HepG2 (cell line): ENCODE results near the gene RLN2. TPM values are rescaled to one million over a fixed set of nuclear protein-coding genes. Genes with fewer than 3 reads are reported as not detected.
"Not testable (repeated sequence)": the region's sequence is repeated elsewhere in the genome, so short reads cannot be mapped to it uniquely, and the experiment has no call there.

Experiments used
- ATAC-seq: fragments of 200-7000 bp; cut with Tn5 transposase; 3 replicates; pipeline ENCODE4 v1.9.1; 2020; ENCODE audit warnings: mild to moderate bottlenecking, moderate library complexity
- BruUV-seq: library from RNA; stranded (reverse); fragments of 400-500 nt; replicated peaks from 2 replicates; lab custom pipeline; 2021; lab: Mats Ljungman, UMichigan
- CTCF ChIA-PET: fragments of 300-600 bp; formaldehyde crosslinking; extraction: SDS; loops from one replicate; lab custom pipeline; 2021; ENCODE audit warnings: low total read pairs, inconsistent platforms, low intra/inter-chr PET ratio; lab: Yijun Ruan, JAX
- POLR2A ChIA-PET: fragments of 350-600 bp; sonication (Branson Sonifier 250); formaldehyde crosslinking; loops from one replicate; lab custom pipeline; 2020; ENCODE audit warnings: antibody characterized with exemption, inconsistent platforms; lab: Yijun Ruan, JAX
- DNase-seq: peaks from one replicate; pipeline ENCODE4 v3.0.0-alpha.2; 2015; ENCODE audit warnings: low spot score
- FAIRE-seq: peaks from 3 replicates; lab custom pipeline; 2011; peaks lifted over from hg19 to GRCh38; lab: Jason Lieb, UNC
- H2AFZ ChIP-seq: one replicate; pipeline ENCODE4 v1.6.1; 2011; ENCODE audit warnings: low read length, inconsistent platforms
- H3K27ac ChIP-seq: fragments of 300-600 bp; 3 replicates; pipeline ENCODE4 v1.8.0; 2011; ENCODE audit warnings: mixed run types, mild to moderate bottlenecking, mixed read lengths, low read length, inconsistent platforms; ENCODE audit not compliant: insufficient read depth; ENCODE audit errors: extremely low read length
- H3K27me3 ChIP-seq, 2 experiments: fragments of 200-600 bp in 1 of 2; 2 replicates in 1 of 2; 3 replicates in 1 of 2; pipeline versions ENCODE4 v1.6.0 to v1.8.0; 2011; ENCODE audit warnings: low read length in 2 of 2, mild to moderate bottlenecking in 2 of 2, moderate library complexity in 2 of 2, inconsistent platforms in 1 of 2; ENCODE audit not compliant: insufficient read depth in 2 of 2, control insufficient read depth in 1 of 2
- H3K36me3 ChIP-seq, 2 experiments: fragments of 200-600 bp in 1 of 2; replicated peaks in 1 of 2; 2 replicates in 1 of 2; 3 replicates in 1 of 2; pipeline versions ENCODE4 v1.5.1 to v1.8.0; 2011; ENCODE audit warnings: low read length in 2 of 2, inconsistent platforms in 1 of 2; ENCODE audit not compliant: insufficient read depth in 2 of 2, control insufficient read depth in 1 of 2
- H3K4me1 ChIP-seq: 2 replicates; pipeline ENCODE4 v1.5.1; 2012; ENCODE audit warnings: low read length, inconsistent platforms; ENCODE audit not compliant: insufficient read depth
- H3K4me2 ChIP-seq: 2 replicates; pipeline ENCODE4 v1.6.0; 2011; ENCODE audit warnings: low read depth, low read length, inconsistent platforms
- H3K4me3 ChIP-seq, 3 experiments: fragments of 200-600 bp in 1 of 3; sonication (generic), shearing (Covaris generic) in 1 of 3; replicated peaks in 1 of 3; 2 replicates each; pipeline ENCODE4 v1.5.1; 2011 to 2016; ENCODE audit warnings: low read length in 3 of 3, inconsistent platforms in 2 of 3, low read depth in 2 of 3, mild to moderate bottlenecking in 2 of 3, control low read depth in 1 of 3, mixed read lengths in 1 of 3; ENCODE audit not compliant: insufficient read depth in 1 of 3
- H3K79me2 ChIP-seq: one replicate; pipeline ENCODE4 v1.6.1; 2011; ENCODE audit warnings: low read length, inconsistent platforms; ENCODE audit not compliant: insufficient read depth
- H3K9ac ChIP-seq: 2 replicates; pipeline ENCODE4 v1.6.0; 2011; ENCODE audit warnings: mild to moderate bottlenecking, low read depth, low read length, inconsistent platforms; ENCODE audit not compliant: insufficient read depth
- H3K9me3 ChIP-seq: 2 replicates; pipeline ENCODE4 v1.5.1; 2012; ENCODE audit warnings: mild to moderate bottlenecking, low read length
- H4K20me1 ChIP-seq: 2 replicates; pipeline ENCODE4 v1.6.0; 2011; ENCODE audit warnings: inconsistent platforms, mild to moderate bottlenecking, low read length, moderate library complexity; ENCODE audit not compliant: insufficient read depth
- CBX1 ChIP-seq: IDR thresholded peaks from one replicate; pipeline ENCODE4 v1.6.1; 2016; ENCODE audit warnings: antibody characterized with exemption, low read depth
- ELF4 ChIP-seq: sonication (generic); formaldehyde crosslinking; IDR thresholded peaks from 2 replicates; pipeline ENCODE4 v1.5.0; 2020; ENCODE audit warnings: missing genetic modification reagents, mild to moderate bottlenecking, moderate library complexity, borderline replicate concordance
- FOXA3 ChIP-seq: IDR thresholded peaks from 2 replicates; pipeline ENCODE4 v1.6.1; 2016; ENCODE audit warnings: missing genetic modification reagents, missing compliant biosample characterization
- GATAD2A ChIP-seq: IDR thresholded peaks from 2 replicates; pipeline ENCODE4 v1.6.1; 2016
- KDM6A ChIP-seq: IDR thresholded peaks from 2 replicates; pipeline ENCODE4 v1.6.1; 2016; ENCODE audit warnings: low read depth
- LBX2 ChIP-seq: sonication (generic); formaldehyde crosslinking; IDR thresholded peaks from 2 replicates; pipeline ENCODE4 v1.5.0; 2020; ENCODE audit warnings: missing genetic modification reagents, mild to moderate bottlenecking, borderline replicate concordance
- PHF8 ChIP-seq: sonication (generic); formaldehyde crosslinking; IDR thresholded peaks from 2 replicates; pipeline ENCODE4 v1.5.0; 2020; ENCODE audit warnings: missing genetic modification reagents
- PTBP1 ChIP-seq: fragments of 200-400 bp; formaldehyde crosslinking; IDR thresholded peaks from 2 replicates; pipeline ENCODE4 v1.6.1; 2018; ENCODE audit warnings: low read length, low read depth; ENCODE audit not compliant: poor library complexity, severe bottlenecking
- RFX5 ChIP-seq: IDR thresholded peaks from 2 replicates; pipeline ENCODE4 v1.6.1; 2011; ENCODE audit warnings: low read depth, low read length, improper control_type of control experiment
- RFXANK ChIP-seq: IDR thresholded peaks from 2 replicates; pipeline ENCODE4 v1.6.1; 2016
- RNF219 ChIP-seq: sonication (generic); formaldehyde crosslinking; IDR thresholded peaks from 2 replicates; pipeline ENCODE4 v1.5.0; 2020; ENCODE audit warnings: mild to moderate bottlenecking, missing genetic modification reagents
- SMARCC2 ChIP-seq: fragments of 450-650 bp; IDR thresholded peaks from 2 replicates; pipeline ENCODE4 v1.6.1; 2017; ENCODE audit warnings: antibody characterized with exemption, mild to moderate bottlenecking
- TBL1XR1 ChIP-seq: fragments of 150-350 bp; IDR thresholded peaks from 2 replicates; pipeline ENCODE4 v1.6.1; 2014; ENCODE audit warnings: borderline replicate concordance, low read length; ENCODE audit not compliant: partially characterized antibody
- ZFP82 ChIP-seq: sonication (generic); formaldehyde crosslinking; IDR thresholded peaks from 2 replicates; pipeline ENCODE4 v1.5.1; 2020; ENCODE audit warnings: mild to moderate bottlenecking, missing genetic modification reagents, borderline replicate concordance
- ZNF205 ChIP-seq: IDR thresholded peaks from 2 replicates; pipeline ENCODE4 v1.6.1; 2018; ENCODE audit warnings: missing biosample characterization, missing genetic modification reagents
- ZNF33A ChIP-seq: sonication (generic); formaldehyde crosslinking; IDR thresholded peaks from 2 replicates; pipeline ENCODE4 v1.5.1; 2020; ENCODE audit warnings: missing genetic modification reagents, mild to moderate bottlenecking, moderate library complexity, borderline replicate concordance
- ZNF770 ChIP-seq: sonication (generic); formaldehyde crosslinking; IDR thresholded peaks from 2 replicates; pipeline ENCODE4 v1.5.0; 2020; ENCODE audit warnings: mild to moderate bottlenecking, missing genetic modification reagents
- WGBS: methylation state at CpG from one replicate; pipeline ENCODE4 v1.1.6; 2017; ENCODE audit warnings: low lambda C conversion rate; 5-methylcytosine and 5-hydroxymethylcytosine counted together
- in situ Hi-C: cut with HindIII; loops from 2 replicates; pipeline ENCODE4 v1.10.0; 2017; ENCODE audit warnings: low pct_unique_long_range_greater_than_20kb; ENCODE audit not compliant: extremely low pct_ligation_motif_present
- intact Hi-C: fragments of 100-400 bp; cut with micrococcal nuclease; formaldehyde crosslinking; loops from one replicate; pipeline ENCODE4 v1.10.0; 2022; ENCODE audit not compliant: unreplicated experiment
- polyA plus RNA-seq, 8 experiments: library from polyadenylated mRNA; depleted of rRNA in 3 of 8; stranded (reverse) in 7 of 8; unstranded in 1 of 8; fragments of >200 nt; fragmentation: Illumina TruSeq in 4 of 8; extraction: Trizol in 4 of 8; gene quantifications; 2 replicates each; pipeline versions ENCODE4 v1.2.1 to v1.2.3, GENCODE V29; 2011 to 2016; ENCODE audit warnings: low read depth in 4 of 8, missing spikeins in 1 of 8, mixed read lengths in 1 of 8; ENCODE audit not compliant: insufficient read depth in 1 of 8
- total RNA-seq, 5 experiments: library from RNA; depleted of rRNA; stranded (reverse); fragments of >200 nt; fragmentation: Illumina TruSeq; extraction: Trizol; gene quantifications; 2 replicates each; pipeline ENCODE4 v1.2.3, GENCODE V29; 2016; ENCODE audit warnings: low read depth in 1 of 5

The RLN2 gene
- total and polyA plus RNA-seq, 2 of the 13 experiments (the other 11 are each of a cell fraction or from before 2014, with no cell fraction given), result not detected

- H3K79me2 ChIP-seq, ATAC-seq, FAIRE-seq, H3K4me3 ChIP-seq, H3K4me2 ChIP-seq, POLR2A ChIA-PET, BruUV-seq, H2AFZ ChIP-seq, H3K36me3 ChIP-seq, H3K4me1 ChIP-seq, DNase-seq, H3K27ac ChIP-seq, CTCF ChIA-PET, H4K20me1 ChIP-seq, H3K9ac ChIP-seq, in situ Hi-C loops, H3K9me3 ChIP-seq, H3K27me3 ChIP-seq, intact Hi-C loops: not testable (repeated sequence)
- 0% methylated on average over 1 of the region's 1 CpG for WGBS
Measured at GRCh38 chr9:5321601-5322000, 17.1 kb upstream of the RLN2 start.

- no peak overlapping the region for H3K27ac ChIP-seq
- POLR2A ChIA-PET, result no interaction called here
- no peaks in the 10 kb centered on the region for H3K27me3 ChIP-seq
- CTCF ChIA-PET, result no interaction called here
- no peaks in the 10 kb centered on the region for H3K79me2 ChIP-seq
- WGBS, result 0% methylated on average over 1 of the region's 1 CpG
- peak; percentile 1 for DNase-seq
- no peaks in the 10 kb centered on the region; the same call in 1 of the 2 replicates for H3K9me3 ChIP-seq
- no peak overlapping the region for H3K9ac ChIP-seq
- no peaks in the 10 kb centered on the region for H3K36me3 ChIP-seq
- intact Hi-C loops, result no loop called here
- H3K4me2 ChIP-seq, result no peak overlapping the region
- no peak overlapping the region for H2AFZ ChIP-seq
- in situ Hi-C loops, result no loop called here
- H3K4me3 ChIP-seq, result no peak overlapping the region
- FAIRE-seq, result no peak
- H4K20me1 ChIP-seq, result no peaks in the 10 kb centered on the region
- BruUV-seq, result no TSS peak
- H3K4me1 ChIP-seq, result no peaks in the 10 kb centered on the region
- ATAC-seq, result no peak
- TF ChIP-seq RFX5 (no peak), LBX2 (CRISPR knock-in tag) (no peak), ZFP82 (CRISPR knock-in tag) (no peak), FOXA3 (CRISPR knock-in tag) (no peak), ZNF770 (no peak), SMARCC2 (no peak), ZNF205 (CRISPR knock-in tag) (no peak), GATAD2A (no peak), KDM6A (no peak), RNF219 (CRISPR knock-in tag) (no peak), PTBP1 (no peak), TBL1XR1 (no peak), ZNF33A (CRISPR knock-in tag) (no peak), CBX1 (no peak), RFXANK (CRISPR knock-in tag) (no peak), PHF8 (CRISPR knock-in tag) (no peak), ELF4 (no peak)
Measured at GRCh38 chr9:5321058-5321457, 16.5 kb upstream of the RLN2 start.
